Activated naive CD8-positive, alpha-beta T cell treated with anti-CD3 and anti-CD28 coated beads for 36 hours (primary cell): ENCODE data around the gene VEZF1. TPM values are rescaled to one million over a fixed set of nuclear protein-coding genes. Genes with fewer than 3 reads are reported as not detected.

Experiments
- DNase-seq: peaks from one replicate; pipeline ENCODE4 v3.0.0; 2021
- H3K27ac Mint-ChIP-seq: one replicate; pipeline ENCODE4 v1.8.0; 2022; ENCODE audit warnings: mild to moderate bottlenecking, moderate library complexity, mixed read lengths
- H3K27me3 Mint-ChIP-seq: one replicate; pipeline ENCODE4 v1.8.0; 2022; ENCODE audit warnings: mild to moderate bottlenecking, mixed read lengths
- H3K36me3 Mint-ChIP-seq: one replicate; pipeline ENCODE4 v1.8.0; 2021; ENCODE audit warnings: mild to moderate bottlenecking, mixed read lengths
- H3K4me1 Mint-ChIP-seq: one replicate; pipeline ENCODE4 v1.8.0; 2021; ENCODE audit warnings: mixed read lengths
- H3K4me3 Mint-ChIP-seq: one replicate; pipeline ENCODE4 v1.8.0; 2022; ENCODE audit warnings: mild to moderate bottlenecking, moderate library complexity, mixed read lengths
- H3K9me3 Mint-ChIP-seq: one replicate; pipeline ENCODE4 v1.8.0; 2022; ENCODE audit warnings: mixed read lengths
- total RNA-seq, 2 experiments: library from RNA; stranded (reverse); gene quantifications; one replicate each; pipeline ENCODE4 v1.2.3, GENCODE V29; 2021

Gene VEZF1
- total RNA-seq, 2 experiments from 2014 or later = 22.8 to 23.0 TPM

DNA sequence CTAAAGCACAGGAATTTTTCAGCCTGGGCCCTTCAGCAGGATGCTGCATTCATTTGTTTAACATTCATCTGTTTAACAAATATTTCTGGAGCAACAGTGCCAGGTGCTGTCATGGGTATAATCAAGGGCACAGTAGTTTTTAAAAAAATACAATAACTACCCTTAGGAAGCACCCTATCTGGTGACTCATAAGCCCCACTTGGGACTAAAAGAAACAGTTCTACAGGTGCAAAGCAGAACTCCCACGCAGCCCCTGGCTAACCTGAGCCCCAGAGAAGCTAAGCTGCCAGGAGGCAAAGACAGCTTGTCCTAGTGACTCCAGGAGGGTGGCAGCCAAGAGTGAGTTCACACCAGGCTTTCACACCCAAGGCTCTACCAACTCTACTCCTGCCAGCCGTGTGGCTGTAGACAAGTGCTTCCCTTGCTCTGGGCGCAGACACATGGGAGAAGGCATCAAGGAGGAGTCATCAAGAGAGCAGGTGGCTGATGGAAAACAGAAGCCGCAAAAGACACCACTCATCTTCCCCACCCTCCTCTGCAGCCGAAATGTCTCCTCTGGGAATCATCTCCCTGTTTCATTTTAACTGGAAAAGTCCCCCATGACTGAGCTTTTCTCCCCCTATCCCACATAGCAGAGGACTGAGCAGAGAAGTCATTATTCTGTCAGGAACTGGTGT is 47.3 kb downstream of the VEZF1 start:
- Mint-ChIP-seq H3K27me3 (peaks cover 22% of the 10 kb centered on the region), H3K9me3 (no peaks in the 10 kb centered on the region), H3K4me3 (no peak overlapping the region), H3K36me3 (no peaks in the 10 kb centered on the region), H3K27ac (no peak overlapping the region), H3K4me1 (peaks cover 21% of the 10 kb centered on the region)
- DNase-seq = no peak

DNA sequence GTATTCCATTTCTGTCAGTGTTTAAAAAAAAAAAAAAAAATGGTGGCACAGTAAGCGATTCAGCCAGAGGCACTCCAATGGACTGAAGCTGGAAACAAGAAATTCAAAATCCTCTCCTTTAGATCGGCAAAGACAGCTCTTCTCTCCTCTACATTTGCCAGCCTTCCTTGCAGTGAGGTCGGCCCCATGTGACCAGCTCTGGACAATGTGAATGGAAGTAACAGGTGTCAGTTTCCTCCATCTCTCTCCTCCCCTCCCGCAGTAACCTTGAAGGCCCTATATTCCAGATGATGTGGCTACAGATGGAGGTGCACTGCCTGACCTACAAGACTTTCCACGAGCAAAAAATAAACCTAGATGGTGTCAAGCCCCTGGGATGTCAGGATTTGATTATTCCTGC is 47.8 kb downstream of the VEZF1 start:
- Mint-ChIP-seq H3K9me3 (no peaks in the 10 kb centered on the region), H3K27me3 (peaks cover 24% of the 10 kb centered on the region)
- DNase-seq = no peak

DNA sequence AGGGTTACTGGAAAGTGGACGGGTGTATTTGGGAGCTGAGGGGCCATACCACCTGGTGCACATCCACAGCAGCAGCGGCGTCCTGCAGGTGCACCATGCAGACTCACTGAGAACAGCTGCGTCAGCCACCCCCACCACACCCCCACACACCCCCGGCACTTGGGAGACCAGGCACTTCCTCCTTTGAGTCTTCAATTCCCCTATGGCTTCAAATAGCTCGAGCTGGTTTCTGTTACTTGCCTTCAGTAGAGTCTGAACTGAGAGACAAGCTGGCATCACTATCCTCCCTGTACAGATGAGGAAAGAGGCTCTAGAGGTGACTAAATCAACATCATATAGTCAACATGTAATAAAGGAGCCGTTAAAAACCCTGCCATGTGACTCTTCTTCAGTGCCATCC is 48.3 kb downstream of the VEZF1 start:
- Mint-ChIP-seq H3K9me3 (no peaks in the 10 kb centered on the region), H3K27ac (no peak overlapping the region), H3K4me1 (peaks cover 21% of the 10 kb centered on the region), H3K36me3 (no peaks in the 10 kb centered on the region), H3K4me3 (no peak overlapping the region), H3K27me3 (peaks cover 26% of the 10 kb centered on the region)
- no peak for DNase-seq

More for the DNA sequence above, 47.8 kb downstream of the VEZF1 start:
- no peak overlapping the region for H3K27ac Mint-ChIP-seq
- peaks cover 21% of the 10 kb centered on the region for H3K4me1 Mint-ChIP-seq
- no peak overlapping the region for H3K4me3 Mint-ChIP-seq
- H3K36me3 Mint-ChIP-seq = no peaks in the 10 kb centered on the region

GRCh38 chr17:57938061-57938502 is 50.0 kb downstream of the VEZF1 start:
- no peaks in the 10 kb centered on the region for H3K9me3 Mint-ChIP-seq
- no peak for DNase-seq
- H3K4me3 Mint-ChIP-seq = no peak overlapping the region
- H3K27ac Mint-ChIP-seq = no peak overlapping the region
- H3K4me1 Mint-ChIP-seq = peaks cover 21% of the 10 kb centered on the region
- H3K27me3 Mint-ChIP-seq = peaks cover 17% of the 10 kb centered on the region
- no peaks in the 10 kb centered on the region for H3K36me3 Mint-ChIP-seq

DNA sequence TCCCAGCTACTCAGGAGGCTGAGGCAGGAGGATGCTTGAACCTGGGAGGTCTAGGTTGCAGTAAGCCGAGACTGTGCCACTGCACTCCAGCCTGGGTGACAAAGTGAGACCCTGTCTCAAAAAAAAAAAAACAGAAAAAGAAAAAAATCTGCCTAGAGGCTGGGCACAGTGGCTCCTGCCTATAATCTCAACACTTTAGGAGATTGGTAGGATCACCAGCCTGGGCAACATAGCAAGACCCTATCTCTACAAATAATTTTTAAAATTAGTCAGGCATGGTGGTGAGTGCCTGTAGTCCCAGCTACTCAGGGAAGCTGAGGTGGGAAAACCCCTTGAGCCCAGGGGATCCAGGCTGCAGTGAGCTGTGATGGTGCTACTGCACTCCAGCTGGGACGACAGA is 50.6 kb downstream of the VEZF1 start:
- Mint-ChIP-seq H3K36me3 (no peaks in the 10 kb centered on the region), H3K27me3 (peaks cover 15% of the 10 kb centered on the region), H3K4me3 (no peak overlapping the region)

DNA sequence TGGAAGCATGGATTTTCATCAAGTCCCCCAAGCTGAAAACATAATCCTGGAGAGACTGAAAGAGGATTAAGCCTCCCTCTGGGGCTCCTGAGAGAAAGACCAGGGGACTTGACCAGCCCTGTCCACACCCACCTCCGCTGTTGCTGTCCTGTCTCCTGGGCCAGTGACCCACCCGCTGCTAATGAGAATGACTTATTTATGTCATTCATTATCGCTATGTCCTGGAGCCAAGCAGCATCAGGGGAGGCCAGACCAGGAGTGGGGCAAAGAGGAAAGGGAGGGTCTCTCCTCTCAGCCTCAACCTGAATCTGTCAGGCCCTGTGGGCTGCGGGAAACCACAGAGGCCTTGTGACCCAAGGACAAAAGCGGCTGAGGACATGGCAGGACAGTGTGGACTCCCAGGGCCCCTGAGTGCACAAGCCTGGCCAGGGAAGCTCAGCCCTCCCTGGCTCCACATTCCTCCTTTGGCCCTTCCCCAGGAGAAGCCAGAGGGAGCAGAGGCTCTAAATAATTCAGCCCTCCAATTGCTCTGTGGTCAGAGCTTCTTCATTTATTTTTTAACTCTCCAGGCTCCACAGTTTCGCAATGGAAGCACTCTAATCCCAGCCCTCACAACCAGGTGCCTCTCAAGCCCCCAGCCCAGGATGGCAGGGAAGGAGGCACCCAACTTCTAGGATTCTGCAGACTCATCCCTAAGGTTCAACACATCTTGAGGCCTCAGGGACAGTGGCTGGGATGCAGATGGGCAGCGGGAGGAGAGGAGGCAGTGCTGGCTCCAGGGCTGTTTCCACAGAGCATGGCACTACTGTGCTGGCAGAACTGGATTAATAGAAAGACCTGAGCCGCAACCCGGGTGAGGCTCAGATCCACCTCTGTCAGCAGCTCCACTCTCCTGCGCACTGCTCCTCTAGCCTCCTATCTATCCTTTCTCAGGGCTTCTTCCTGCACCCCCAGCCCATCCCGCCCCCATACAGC is 51.9 kb downstream of the VEZF1 start:
- no peak for DNase-seq
- Mint-ChIP-seq H3K9me3 (no peaks in the 10 kb centered on the region), H3K27ac (no peak overlapping the region), H3K36me3 (no peaks in the 10 kb centered on the region), H3K4me1 (peaks cover 15% of the 10 kb centered on the region), H3K27me3 (peaks cover 15% of the 10 kb centered on the region), H3K4me3 (no peak overlapping the region)

More for the DNA sequence above, 50.6 kb downstream of the VEZF1 start:
- no peak for DNase-seq
- H3K9me3 Mint-ChIP-seq = no peaks in the 10 kb centered on the region
- no peak overlapping the region for H3K27ac Mint-ChIP-seq
- H3K4me1 Mint-ChIP-seq = peaks cover 21% of the 10 kb centered on the region

DNA sequence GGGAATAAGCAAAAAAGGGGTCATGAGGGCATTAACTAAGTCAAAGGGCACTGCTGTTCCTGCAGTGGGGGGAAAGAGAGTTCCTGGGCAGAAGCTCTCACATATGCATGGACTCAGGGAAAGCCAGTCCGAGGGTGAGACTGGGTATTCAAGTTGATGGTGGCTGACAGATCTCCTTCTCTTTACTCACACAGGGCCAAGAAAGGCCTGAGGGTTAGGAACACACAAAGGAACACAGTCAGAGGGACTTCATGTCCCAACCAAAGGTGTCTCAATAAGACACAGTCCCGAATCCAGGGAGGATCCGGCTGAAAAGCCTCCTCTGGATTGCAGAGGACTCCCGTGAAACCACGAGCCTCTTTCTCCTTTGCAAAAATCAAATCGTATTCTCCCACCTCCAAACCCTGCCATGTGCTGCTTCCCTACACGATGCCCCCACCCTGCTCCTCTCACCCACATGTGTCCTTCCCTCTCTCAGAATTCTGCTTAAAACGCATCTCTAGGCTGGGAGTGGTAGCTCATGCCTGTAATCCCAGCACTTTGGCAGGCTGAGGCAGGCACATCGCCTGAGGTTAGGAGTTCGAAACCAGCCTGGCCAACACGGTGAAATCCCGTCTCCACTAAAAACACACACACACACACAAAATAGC is 56.4 kb downstream of the VEZF1 start:
- Mint-ChIP-seq H3K27ac (no peak overlapping the region), H3K36me3 (no peaks in the 10 kb centered on the region), H3K9me3 (no peaks in the 10 kb centered on the region), H3K27me3 (peaks cover 4% of the 10 kb centered on the region), H3K4me3 (no peak overlapping the region), H3K4me1 (no peaks in the 10 kb centered on the region)
- DNase-seq = no peak

DNA sequence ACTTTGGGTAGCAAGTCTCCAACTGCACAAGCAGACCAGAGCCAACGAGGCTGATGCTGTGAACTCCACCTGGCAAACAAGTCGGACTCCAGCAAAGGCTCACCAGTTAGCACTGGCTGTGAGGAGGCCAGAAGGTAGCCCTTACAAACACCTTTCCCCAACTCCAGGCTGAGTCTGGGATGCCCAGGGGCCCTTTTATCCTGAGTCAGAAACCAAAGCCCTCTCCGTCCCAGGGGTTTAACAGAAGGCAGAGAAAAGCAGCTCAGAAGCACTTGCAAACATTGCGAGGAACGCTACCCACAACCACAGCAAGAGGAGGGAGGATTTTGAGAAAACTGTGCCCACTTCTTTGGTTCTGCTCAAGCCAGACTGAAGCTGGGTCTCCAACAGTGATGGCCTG is 57.8 kb downstream of the VEZF1 start:
- Mint-ChIP-seq H3K27me3 (peaks cover 5% of the 10 kb centered on the region), H3K36me3 (no peaks in the 10 kb centered on the region), H3K4me1 (no peaks in the 10 kb centered on the region), H3K27ac (no peak overlapping the region), H3K4me3 (no peak overlapping the region), H3K9me3 (no peaks in the 10 kb centered on the region)
- DNase-seq = no peak

GRCh38 chr17:57929386-57929785 is 58.7 kb downstream of the VEZF1 start:
- Mint-ChIP-seq H3K27ac (no peak overlapping the region), H3K4me1 (peaks cover 4% of the 10 kb centered on the region), H3K36me3 (no peaks in the 10 kb centered on the region), H3K9me3 (no peaks in the 10 kb centered on the region), H3K4me3 (no peak overlapping the region), H3K27me3 (peaks cover 4% of the 10 kb centered on the region)
- DNase-seq = no peak

DNA sequence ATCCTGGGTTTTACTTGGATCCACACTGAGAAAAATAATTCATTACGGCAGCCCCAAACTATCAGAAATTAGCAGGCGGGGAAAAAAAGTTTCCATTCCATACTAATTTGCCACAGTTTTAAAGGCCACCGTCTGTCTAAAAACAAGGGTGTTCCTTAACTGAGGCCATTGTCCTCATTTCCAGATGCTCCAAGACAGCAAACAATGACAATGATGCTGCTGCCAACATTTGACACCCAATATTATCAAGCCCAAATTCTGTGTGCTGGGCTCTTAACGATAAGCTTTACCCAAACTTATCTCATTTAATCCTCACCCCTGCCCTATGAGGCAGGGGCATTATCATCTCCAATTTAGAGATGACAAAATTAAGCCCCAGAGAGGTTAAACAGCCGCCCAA is 59.1 kb downstream of the VEZF1 start:
- Mint-ChIP-seq H3K36me3 (no peaks in the 10 kb centered on the region), H3K4me3 (no peak overlapping the region), H3K27ac (no peak overlapping the region), H3K9me3 (no peaks in the 10 kb centered on the region), H3K27me3 (peaks cover 4% of the 10 kb centered on the region), H3K4me1 (peaks cover 4% of the 10 kb centered on the region)
- no peak for DNase-seq

DNA sequence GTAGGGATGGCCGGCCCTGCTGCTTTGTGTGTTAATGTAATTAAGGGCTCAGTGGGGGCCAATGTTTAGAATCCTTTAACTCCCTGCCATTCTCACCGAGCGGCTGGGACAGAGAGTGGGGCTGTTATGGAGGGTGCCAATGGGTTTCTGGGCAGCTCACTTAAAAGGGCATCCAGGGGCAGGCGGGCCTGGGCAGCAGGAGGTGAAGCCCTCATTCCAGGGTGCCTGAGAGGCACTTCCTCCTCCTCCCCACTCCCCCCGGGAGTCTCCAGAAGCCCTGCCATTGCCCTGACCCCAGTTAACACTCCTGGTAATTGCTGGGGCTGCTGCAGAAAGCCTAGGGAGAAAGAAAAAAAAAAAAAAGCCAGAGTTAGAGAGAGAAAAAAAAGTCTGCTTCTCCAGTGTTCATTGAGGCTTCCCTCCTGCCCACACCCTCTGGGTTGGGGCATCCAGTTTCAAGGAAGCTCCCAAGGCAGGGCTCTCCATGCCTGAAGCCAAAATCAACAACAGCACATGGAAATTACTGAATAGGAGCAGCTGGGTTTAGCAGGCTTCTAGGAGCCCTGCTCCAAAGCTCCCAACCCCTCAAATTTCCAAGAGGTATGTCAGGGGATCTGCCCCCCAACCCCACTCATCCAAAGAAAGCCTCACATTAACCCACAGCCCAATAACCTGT is 60.9 kb downstream of the VEZF1 start:
- H3K36me3 Mint-ChIP-seq = no peaks in the 10 kb centered on the region
- no peaks in the 10 kb centered on the region for H3K9me3 Mint-ChIP-seq
- no peak for DNase-seq
- H3K4me1 Mint-ChIP-seq = peaks cover 5% of the 10 kb centered on the region
- H3K27me3 Mint-ChIP-seq = peaks cover 4% of the 10 kb centered on the region
- H3K4me3 Mint-ChIP-seq = no peak overlapping the region
- no peak overlapping the region for H3K27ac Mint-ChIP-seq

DNA sequence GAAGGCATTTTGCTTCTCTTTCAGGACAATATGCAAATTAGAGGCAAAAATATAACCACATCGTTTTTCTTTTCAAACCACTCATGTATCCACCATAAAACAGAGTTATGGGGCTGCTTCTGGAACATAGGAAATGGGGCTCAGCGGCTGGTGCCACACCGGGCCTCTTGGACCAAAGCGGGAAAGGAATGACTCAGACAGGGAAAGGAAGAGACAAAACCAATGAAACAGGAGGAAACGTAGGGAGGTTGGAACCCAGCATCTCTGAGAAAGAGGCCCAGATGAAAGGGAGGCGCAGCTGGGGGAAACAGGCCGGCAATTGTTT is 61.4 kb downstream of the VEZF1 start:
- H3K27me3 Mint-ChIP-seq = peaks cover 4% of the 10 kb centered on the region
- H3K9me3 Mint-ChIP-seq = no peaks in the 10 kb centered on the region
- no peak for DNase-seq
- H3K27ac Mint-ChIP-seq = no peak overlapping the region
- no peak overlapping the region for H3K4me3 Mint-ChIP-seq
- H3K36me3 Mint-ChIP-seq = no peaks in the 10 kb centered on the region
- H3K4me1 Mint-ChIP-seq = peaks cover 5% of the 10 kb centered on the region

DNA sequence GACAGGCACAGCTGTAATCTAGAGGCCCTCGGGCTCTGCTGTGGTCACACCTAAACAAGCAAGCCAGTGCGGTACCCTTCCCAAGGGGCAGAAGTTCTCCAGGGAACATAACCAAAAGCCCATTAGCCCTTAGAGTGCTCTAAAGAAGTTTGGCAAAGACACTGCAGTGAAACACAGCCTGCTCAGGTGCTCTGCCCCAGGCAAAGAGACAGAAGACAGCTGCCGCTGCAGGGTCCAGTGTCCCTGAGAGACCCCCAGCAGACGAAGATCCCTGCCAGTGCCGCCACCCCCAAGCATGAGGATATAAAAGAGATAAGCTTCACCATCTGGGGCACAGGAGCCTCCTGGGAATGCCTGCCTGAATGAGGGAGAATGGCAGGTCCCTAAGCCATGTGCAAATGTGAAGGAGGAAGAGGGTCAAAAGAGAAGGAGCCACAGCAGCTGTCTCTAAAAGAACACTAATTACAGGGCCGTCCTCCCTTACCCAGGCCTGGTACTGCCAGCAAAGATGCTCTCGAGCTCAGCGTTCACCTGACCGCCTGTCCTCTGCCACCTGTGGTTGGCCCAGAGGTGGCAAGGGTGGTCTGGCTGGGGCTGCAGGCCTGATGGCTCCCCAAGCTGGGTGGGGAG is 62.6 kb downstream of the VEZF1 start:
- H3K36me3 Mint-ChIP-seq = no peaks in the 10 kb centered on the region
- H3K4me3 Mint-ChIP-seq = no peak overlapping the region
- peaks cover 5% of the 10 kb centered on the region for H3K4me1 Mint-ChIP-seq
- no peaks in the 10 kb centered on the region for H3K9me3 Mint-ChIP-seq
- no peak for DNase-seq
- H3K27ac Mint-ChIP-seq = no peak overlapping the region
- peaks cover 4% of the 10 kb centered on the region for H3K27me3 Mint-ChIP-seq

GRCh38 chr17:57924677-57925076 is 63.4 kb downstream of the VEZF1 start:
- peaks cover 5% of the 10 kb centered on the region for H3K4me1 Mint-ChIP-seq
- peaks cover 4% of the 10 kb centered on the region for H3K27me3 Mint-ChIP-seq
- no peaks in the 10 kb centered on the region for H3K36me3 Mint-ChIP-seq
- no peak overlapping the region for H3K27ac Mint-ChIP-seq
- no peaks in the 10 kb centered on the region for H3K9me3 Mint-ChIP-seq
- H3K4me3 Mint-ChIP-seq = no peak overlapping the region
- no peak for DNase-seq
